Endothelial cell (in vitro differentiated cells): ENCODE measurements around the gene CCDC13. TPM values are rescaled to one million over a fixed set of nuclear protein-coding genes. Genes with fewer than 3 reads are reported as not detected.

Source experiments
- DNase-seq: peaks from one replicate; pipeline ENCODE4 v3.0.0; 2021; ENCODE audit warnings: low spot score
- H3K27ac Mint-ChIP-seq: one replicate; pipeline ENCODE4 v1.8.0; 2021; ENCODE audit warnings: mixed read lengths, inconsistent platforms; ENCODE audit not compliant: unreplicated experiment
- H3K27me3 Mint-ChIP-seq: one replicate; pipeline ENCODE4 v1.8.0; 2021; ENCODE audit warnings: mild to moderate bottlenecking, moderate library complexity, mixed read lengths, inconsistent platforms; ENCODE audit not compliant: unreplicated experiment
- H3K36me3 Mint-ChIP-seq: one replicate; pipeline ENCODE4 v1.8.0; 2021; ENCODE audit warnings: mild to moderate bottlenecking, low read depth, mixed read lengths, inconsistent platforms; ENCODE audit not compliant: unreplicated experiment
- H3K4me1 Mint-ChIP-seq: one replicate; pipeline ENCODE4 v1.8.0; 2021; ENCODE audit warnings: mild to moderate bottlenecking, mixed read lengths, inconsistent platforms; ENCODE audit not compliant: unreplicated experiment
- H3K4me3 Mint-ChIP-seq: one replicate; pipeline ENCODE4 v1.8.0; 2021; ENCODE audit warnings: mild to moderate bottlenecking, mixed read lengths, inconsistent platforms; ENCODE audit not compliant: unreplicated experiment
- H3K9me3 Mint-ChIP-seq: one replicate; pipeline ENCODE4 v1.8.0; 2021; ENCODE audit warnings: mixed read lengths, inconsistent platforms; ENCODE audit not compliant: unreplicated experiment
- total RNA-seq: library from RNA; stranded (reverse); fragmentation: NEBNext Ultra II Directional; extraction: Animal tissue kit (Norgen Biotek cat#: 25700); gene quantifications from one replicate; pipeline ENCODE4 v1.2.1, GENCODE V29; 2021; ENCODE audit not compliant: unreplicated experiment
- TF ChIP-seq, protein P1 (sequence below): fragments of 200-600 bp; sonication (generic); IDR thresholded peaks from one replicate; pipeline ENCODE4 v1.5.0; 2021; ENCODE audit warnings: antibody characterized with exemption; ENCODE audit not compliant: unreplicated experiment

Gene CCDC13
- total RNA-seq, 1 donor from 2014 or later = 0.41 TPM

DNA sequence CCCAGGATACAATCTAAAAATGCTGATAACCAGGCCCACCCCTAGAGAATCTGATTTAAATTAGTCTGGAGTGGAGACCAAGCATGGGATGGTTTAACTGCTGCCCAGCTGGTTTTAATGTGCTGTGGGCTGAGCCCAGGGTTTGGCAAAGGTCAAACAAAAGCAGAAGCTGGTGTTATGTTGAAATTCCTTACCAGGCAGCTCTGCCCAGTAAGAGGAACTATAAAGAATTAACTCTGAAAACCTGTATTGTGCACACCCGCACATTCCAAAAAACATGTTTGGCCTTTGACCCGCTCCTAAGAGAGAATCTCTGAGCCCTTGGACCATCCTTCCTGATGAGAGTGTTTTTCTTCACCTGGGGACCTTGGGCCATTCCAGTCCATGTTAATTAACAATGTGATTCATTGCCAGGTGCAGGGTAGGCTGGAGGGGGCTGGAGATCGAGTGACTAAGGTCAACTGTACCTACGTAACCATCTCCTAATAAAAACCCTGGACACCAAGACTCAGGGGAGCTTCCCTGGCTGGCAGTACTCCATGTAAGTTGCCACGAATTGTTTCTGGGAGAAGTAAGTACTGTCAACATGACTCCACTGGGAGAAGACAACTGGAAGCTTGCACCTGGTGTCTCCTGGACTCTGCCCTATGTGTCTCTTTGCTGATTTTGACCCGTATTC, 10.9 kb downstream of the CCDC13 start:
- Mint-ChIP-seq H3K36me3 (no peaks in the 10 kb centered on the region), H3K27ac (no peak overlapping the region), H3K9me3 (no peaks in the 10 kb centered on the region), H3K4me3 (no peak overlapping the region), H3K27me3 (peaks cover 3% of the 10 kb centered on the region), H3K4me1 (no peaks in the 10 kb centered on the region)
- TF ChIP-seq, protein P1, sequence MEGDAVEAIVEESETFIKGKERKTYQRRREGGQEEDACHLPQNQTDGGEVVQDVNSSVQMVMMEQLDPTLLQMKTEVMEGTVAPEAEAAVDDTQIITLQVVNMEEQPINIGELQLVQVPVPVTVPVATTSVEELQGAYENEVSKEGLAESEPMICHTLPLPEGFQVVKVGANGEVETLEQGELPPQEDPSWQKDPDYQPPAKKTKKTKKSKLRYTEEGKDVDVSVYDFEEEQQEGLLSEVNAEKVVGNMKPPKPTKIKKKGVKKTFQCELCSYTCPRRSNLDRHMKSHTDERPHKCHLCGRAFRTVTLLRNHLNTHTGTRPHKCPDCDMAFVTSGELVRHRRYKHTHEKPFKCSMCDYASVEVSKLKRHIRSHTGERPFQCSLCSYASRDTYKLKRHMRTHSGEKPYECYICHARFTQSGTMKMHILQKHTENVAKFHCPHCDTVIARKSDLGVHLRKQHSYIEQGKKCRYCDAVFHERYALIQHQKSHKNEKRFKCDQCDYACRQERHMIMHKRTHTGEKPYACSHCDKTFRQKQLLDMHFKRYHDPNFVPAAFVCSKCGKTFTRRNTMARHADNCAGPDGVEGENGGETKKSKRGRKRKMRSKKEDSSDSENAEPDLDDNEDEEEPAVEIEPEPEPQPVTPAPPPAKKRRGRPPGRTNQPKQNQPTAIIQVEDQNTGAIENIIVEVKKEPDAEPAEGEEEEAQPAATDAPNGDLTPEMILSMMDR = no peak
- DNase-seq = no peak

DNA sequence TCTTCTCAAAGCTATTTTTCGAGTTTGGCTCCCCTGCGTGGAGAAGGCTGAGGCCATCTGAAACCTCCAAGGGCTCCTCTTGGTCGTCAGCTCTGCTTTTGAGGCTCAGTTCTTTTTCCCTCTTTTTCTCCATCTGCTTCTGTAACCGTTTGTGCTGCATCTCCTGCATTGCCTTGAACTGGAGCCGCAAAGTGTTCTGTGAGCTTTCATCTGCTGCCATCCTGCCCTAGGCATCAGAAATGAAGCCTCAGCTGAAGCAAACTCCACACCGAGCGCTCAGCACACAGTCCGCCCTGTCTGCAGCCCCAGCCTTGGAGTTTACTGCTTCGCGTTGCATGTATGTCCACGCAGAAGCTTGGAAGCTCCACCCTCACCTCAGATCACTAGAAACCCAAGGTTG, 14.9 kb downstream of the CCDC13 start:
- TF ChIP-seq, protein P1 = no peak
- peaks cover 6% of the 10 kb centered on the region for H3K27me3 Mint-ChIP-seq
- H3K36me3 Mint-ChIP-seq = peaks cover 4% of the 10 kb centered on the region
- DNase-seq = no peak
- no peaks in the 10 kb centered on the region for H3K9me3 Mint-ChIP-seq
- no peak overlapping the region for H3K27ac Mint-ChIP-seq
- H3K4me3 Mint-ChIP-seq = no peak overlapping the region
- H3K4me1 Mint-ChIP-seq = no peaks in the 10 kb centered on the region

DNA sequence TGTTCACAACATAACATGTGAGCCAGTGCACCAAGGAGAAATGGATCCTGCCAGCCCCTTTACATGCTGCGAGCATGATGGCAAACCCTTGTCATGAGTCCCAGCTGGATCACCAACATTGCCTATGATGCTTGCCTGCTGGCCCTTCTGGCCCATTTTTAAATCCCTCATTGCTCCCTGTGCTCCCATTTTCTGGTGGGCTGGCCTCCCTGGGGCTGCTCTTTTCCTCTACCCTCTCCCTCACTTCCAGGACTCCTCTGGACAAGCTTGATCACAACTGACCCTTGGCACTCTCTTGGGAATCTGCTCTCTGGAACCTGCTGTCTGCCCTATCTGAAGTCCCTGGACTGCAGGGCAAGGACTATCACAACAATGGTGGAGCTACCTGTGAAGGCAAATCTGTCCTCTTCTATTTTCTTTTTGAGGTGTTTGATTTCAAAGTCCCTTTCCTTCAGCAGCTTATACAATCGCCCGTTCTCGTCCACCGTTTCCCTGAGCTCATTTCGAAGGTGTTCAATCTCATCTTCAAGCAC, 16.3 kb downstream of the CCDC13 start:
- H3K9me3 Mint-ChIP-seq = no peaks in the 10 kb centered on the region
- no peaks in the 10 kb centered on the region for H3K4me1 Mint-ChIP-seq

DNA sequence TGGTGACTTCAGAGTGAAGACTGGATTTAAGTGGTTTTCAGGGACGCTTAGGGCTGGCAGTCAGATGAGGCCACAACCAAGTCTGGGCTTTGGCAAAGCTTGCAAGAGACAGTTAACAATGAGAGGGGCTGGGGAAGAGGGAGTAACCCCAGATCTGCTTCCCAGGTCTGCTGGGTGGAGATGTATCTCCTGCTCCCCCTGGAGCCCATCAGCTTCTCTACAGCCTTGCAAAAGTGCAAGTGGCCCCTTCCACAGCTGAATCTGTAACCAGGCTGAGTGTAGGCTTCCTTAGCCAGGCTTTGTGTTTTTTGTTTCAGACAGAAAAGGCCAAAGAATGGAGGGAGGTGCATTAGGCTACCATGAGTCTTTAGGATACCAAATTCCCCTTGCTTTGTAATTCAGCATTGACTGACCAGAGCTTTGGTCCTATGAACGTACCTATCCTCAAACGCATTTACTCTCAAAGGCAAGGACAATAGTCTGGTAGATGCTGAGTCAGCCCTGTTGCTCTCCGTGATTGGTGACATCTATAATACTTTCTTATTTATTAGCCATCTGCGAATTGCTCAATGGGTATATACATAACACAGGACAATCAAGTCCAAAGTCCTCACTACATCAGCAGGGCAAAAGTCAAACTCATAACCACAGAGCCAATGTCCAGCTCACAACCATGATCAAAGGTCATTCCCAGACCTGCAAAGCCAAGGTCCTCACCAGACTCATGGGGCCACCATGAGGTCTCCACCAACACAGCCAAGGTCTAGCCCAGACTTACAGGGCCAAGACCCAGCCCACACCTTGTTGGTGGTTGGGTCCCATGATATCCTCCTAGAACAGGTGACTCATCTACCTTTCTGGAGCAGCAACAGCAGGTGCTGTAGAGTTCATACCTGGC, 17.1 kb downstream of the CCDC13 start:
- DNase-seq = no peak
- Mint-ChIP-seq H3K36me3 (peaks cover 7% of the 10 kb centered on the region), H3K4me1 (no peaks in the 10 kb centered on the region), H3K27ac (no peak overlapping the region), H3K27me3 (peaks cover 6% of the 10 kb centered on the region), H3K9me3 (no peaks in the 10 kb centered on the region), H3K4me3 (no peak overlapping the region)
- TF ChIP-seq, protein P1 = no peak

More for the DNA sequence above, 16.3 kb downstream of the CCDC13 start:
- DNase-seq = no peak
- H3K4me3 Mint-ChIP-seq = no peak overlapping the region
- no peak overlapping the region for H3K27ac Mint-ChIP-seq
- peaks cover 7% of the 10 kb centered on the region for H3K36me3 Mint-ChIP-seq
- peaks cover 6% of the 10 kb centered on the region for H3K27me3 Mint-ChIP-seq
- TF ChIP-seq, protein P1 = no peak

DNA sequence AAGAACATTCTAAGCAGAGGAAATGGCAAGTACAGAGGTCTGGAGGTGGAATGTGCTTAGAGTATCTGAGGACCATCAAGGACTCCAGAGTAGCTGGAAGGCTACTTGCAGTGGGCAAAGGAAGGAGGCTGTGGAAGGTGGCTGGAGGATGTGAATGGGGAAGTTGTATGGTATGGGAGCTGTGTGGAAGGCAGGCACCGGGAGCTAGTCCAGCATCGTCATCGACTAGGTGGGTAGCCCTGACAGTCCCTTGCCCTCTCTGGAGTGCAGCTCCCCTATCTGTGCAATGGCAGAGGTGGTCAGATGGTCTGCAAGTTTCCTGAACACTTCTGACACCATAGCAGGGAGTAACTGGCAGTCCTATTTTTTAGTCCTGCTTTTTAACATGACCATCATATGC, 19.3 kb downstream of the CCDC13 start:
- Mint-ChIP-seq H3K36me3 (peaks cover 7% of the 10 kb centered on the region), H3K4me1 (no peaks in the 10 kb centered on the region), H3K9me3 (no peaks in the 10 kb centered on the region), H3K4me3 (no peak overlapping the region), H3K27me3 (peaks cover 6% of the 10 kb centered on the region), H3K27ac (no peak overlapping the region)
- TF ChIP-seq, protein P1 = no peak
- no peak for DNase-seq
